B cell (primary cell): ENCODE results near the gene ASTN1. TPM values are rescaled to one million over a fixed set of nuclear protein-coding genes. Genes with fewer than 3 reads are reported as not detected.

ENCODE experiments used
- ATAC-seq: fragments of 200-7000 bp; cut with Tn5 transposase; one replicate; pipeline ENCODE4 v1.10.0; 2021; ENCODE audit warnings: low read depth, mild to moderate bottlenecking, moderate number of reproducible peaks, moderate library complexity
- CTCF ChIA-PET: fragments of 350-600 bp; sonication (Branson Sonifier 250); formaldehyde crosslinking; loops from one replicate; lab custom pipeline; 2021; ENCODE audit warnings: antibody characterized with exemption, inconsistent platforms; lab: Charles Lee
- POLR2A ChIA-PET: fragments of 350-600 bp; sonication (Branson Sonifier 250); formaldehyde crosslinking; loops from one replicate; lab custom pipeline; 2021; ENCODE audit warnings: antibody characterized with exemption; lab: Charles Lee
- DNase-seq: peaks from one replicate; pipeline ENCODE4 v3.0.0; 2013
- H2AFZ ChIP-seq: 2 replicates; pipeline ENCODE4 v1.6.1; 2012; ENCODE audit warnings: mild to moderate bottlenecking, low read depth, low read length; ENCODE audit not compliant: insufficient read depth, poor library complexity, severe bottlenecking
- H3K27ac ChIP-seq, 2 donors: 1 replicate in 1 of 2; 2 replicates in 1 of 2; pipeline ENCODE4 v1.5.1; 2012 to 2013; ENCODE audit warnings: low read length in 2 of 2, mild to moderate bottlenecking in 2 of 2, moderate library complexity in 1 of 2
- H3K27me3 ChIP-seq, 4 experiments: fragments of 200-600 bp in 1 of 4; sonication (generic) in 1 of 4; replicated peaks in 1 of 4; 1 replicate in 2 of 4; 2 replicates in 2 of 4; pipeline versions ENCODE4 v1.6.1 to v1.7.0; 2013 to 2016; ENCODE audit warnings: low read length in 3 of 4, mild to moderate bottlenecking in 2 of 4, mixed read lengths in 1 of 4, moderate library complexity in 1 of 4; ENCODE audit not compliant: insufficient read depth in 4 of 4, control insufficient read depth in 3 of 4; ENCODE audit errors: control extremely low read depth in 1 of 4
- H3K36me3 ChIP-seq, 2 experiments: replicated peaks in 1 of 2; 1 replicate in 1 of 2; 2 replicates in 1 of 2; pipeline versions ENCODE4 v1.6.1 to v1.7.1; 2013; ENCODE audit warnings: low read length in 1 of 2; ENCODE audit not compliant: insufficient read depth in 2 of 2, control insufficient read depth in 1 of 2; ENCODE audit errors: control extremely low read depth in 1 of 2, extremely low read depth in 1 of 2
- H3K4me1 ChIP-seq, 2 donors: fragments of 200-600 bp in 1 of 2; sonication (generic) in 1 of 2; 1 replicate in 1 of 2; 2 replicates in 1 of 2; pipeline versions ENCODE4 v1.5.1 to v1.6.1; 2013 to 2017; ENCODE audit warnings: low read length in 2 of 2; ENCODE audit not compliant: control insufficient read depth in 2 of 2, insufficient read depth in 2 of 2
- H3K4me2 ChIP-seq: replicated peaks from 2 replicates; pipeline ENCODE3; 2012; ENCODE audit warnings: mild to moderate bottlenecking, low read depth, low read length; ENCODE audit not compliant: poor library complexity, severe bottlenecking
- H3K4me3 ChIP-seq, 5 experiments: fragments of 200-600 bp in 1 of 5; sonication (generic) in 1 of 5; 1 replicate in 3 of 5; 2 replicates in 2 of 5; pipeline versions ENCODE4 v1.5.1 to v1.7.0; 2011 to 2016; ENCODE audit warnings: low read length in 4 of 5, mild to moderate bottlenecking in 4 of 5, low read depth in 2 of 5, control low read depth in 1 of 5, moderate library complexity in 1 of 5; ENCODE audit not compliant: insufficient read depth in 1 of 5; ENCODE audit errors: control extremely low read depth in 1 of 5, extremely low read depth in 1 of 5
- H3K79me2 ChIP-seq: fragments of 200-600 bp; sonication (generic); one replicate; pipeline ENCODE4 v1.6.0; 2016; ENCODE audit warnings: low read length; ENCODE audit not compliant: control insufficient read depth, insufficient read depth
- H3K9ac ChIP-seq: fragments of 200-600 bp; sonication (generic); 2 replicates; pipeline ENCODE4 v1.6.1; 2017; ENCODE audit warnings: mild to moderate bottlenecking, low read length, moderate library complexity
- H3K9me3 ChIP-seq, 3 donors: one replicate each; pipeline versions ENCODE4 v1.6.1 to v1.7.1; 2013; ENCODE audit warnings: low read length in 2 of 3; ENCODE audit not compliant: control insufficient read depth in 2 of 3, insufficient read depth in 1 of 3; ENCODE audit errors: control extremely low read depth in 1 of 3
- H4K20me1 ChIP-seq: 2 replicates; pipeline ENCODE4 v1.6.0; 2012; ENCODE audit warnings: mild to moderate bottlenecking, low read length; ENCODE audit not compliant: insufficient read depth, control insufficient read depth, poor library complexity, severe bottlenecking
- H3K27ac Mint-ChIP-seq: one replicate; pipeline ENCODE4 v1.8.0; 2021; ENCODE audit warnings: mixed read lengths
- H3K27me3 Mint-ChIP-seq: one replicate; pipeline ENCODE4 v1.8.0; 2021; ENCODE audit warnings: mixed read lengths
- H3K4me1 Mint-ChIP-seq: one replicate; pipeline ENCODE4 v1.8.0; 2021; ENCODE audit warnings: mixed read lengths
- H3K4me3 Mint-ChIP-seq: one replicate; pipeline ENCODE4 v1.8.0; 2021; ENCODE audit warnings: mixed read lengths
- H3K9me3 Mint-ChIP-seq: one replicate; pipeline ENCODE4 v1.8.0; 2022; ENCODE audit warnings: mixed read lengths; ENCODE audit not compliant: insufficient read depth
- CTCF ChIP-seq: fragments of 200-600 bp; IDR thresholded peaks from one replicate; pipeline ENCODE4 v1.8.0; 2022; ENCODE audit warnings: antibody characterized with exemption, mild to moderate bottlenecking
- EZH2 ChIP-seq: IDR thresholded peaks from 2 replicates; pipeline ENCODE4 v1.6.1; 2012; ENCODE audit warnings: borderline replicate concordance, low read depth, mild to moderate bottlenecking, moderate library complexity, low read length; ENCODE audit not compliant: insufficient read depth, poor library complexity, severe bottlenecking
- WGBS: methylation state at CpG from one replicate; pipeline ENCODE4 v1.1.5; 2013; ENCODE audit warnings: missing lambda C conversion rate; ENCODE audit not compliant: insufficient coverage; 5-methylcytosine and 5-hydroxymethylcytosine counted together
- intact Hi-C: fragments of 100-400 bp; cut with micrococcal nuclease; formaldehyde crosslinking; loops from one replicate; pipeline ENCODE4 v1.10.0; 2022
- polyA plus RNA-seq: library from polyadenylated mRNA; depleted of rRNA; stranded (reverse); fragments of >200 nt; gene quantifications from 2 replicates; pipeline ENCODE4 v1.2.3, GENCODE V29; 2012
- total RNA-seq, 2 donors: library from RNA; stranded (reverse); fragments of 120-200 nt in 1 of 2; gene quantifications; 1 replicate in 1 of 2; 2 replicates in 1 of 2; pipeline versions ENCODE4 v1.2.3 to v1.2.4, GENCODE V29; 2013 to 2022

Gene ASTN1
- total and polyA plus RNA-seq, 2 donors (not counting 1 experiment from before 2014, with no cell fraction given) = not detected

- Histone ChIP-seq H3K4me3 (no peak overlapping the region), H3K27me3 (no peaks in the 10 kb centered on the region), H4K20me1 (no peaks in the 10 kb centered on the region), H3K4me2 (no peak overlapping the region), H2AFZ (no peak overlapping the region), H3K9ac (no peak overlapping the region), H3K36me3 (no peaks in the 10 kb centered on the region), H3K9me3 (no peaks in the 10 kb centered on the region), H3K79me2 (no peaks in the 10 kb centered on the region), H3K27ac (no peak overlapping the region), H3K4me1 (no peaks in the 10 kb centered on the region)
- no peak for TF ChIP-seq CTCF
- no peaks in the 10 kb centered on the region for H3K9me3 Mint-ChIP-seq
- intact Hi-C loops = no loop called here
- 100% methylated on average over 1 of the region's 1 CpG for WGBS
- no peaks in the 10 kb centered on the region for H3K4me1 Mint-ChIP-seq
- ATAC-seq (no peak), DNase-seq (no peak)
- H3K27ac Mint-ChIP-seq = no peak overlapping the region
- ChIA-PET CTCF (no interaction called here), POLR2A (no interaction called here)
- H3K27me3 Mint-ChIP-seq = peaks cover 12% of the 10 kb centered on the region
- no peak overlapping the region for H3K4me3 Mint-ChIP-seq
Measured at GRCh38 chr1:176931526-176931925, 233.0 kb downstream of the ASTN1 start.

GRCh38 chr1:176926330-176927086 lies 238.0 kb downstream of the ASTN1 start:
- no peak overlapping the region for H3K4me3 Mint-ChIP-seq
- Histone ChIP-seq H3K4me3 (no peak overlapping the region), H3K9ac (no peak overlapping the region), H3K4me1 (no peaks in the 10 kb centered on the region), H3K27ac (no peak overlapping the region), H3K79me2 (no peaks in the 10 kb centered on the region), H3K9me3 (no peaks in the 10 kb centered on the region), H4K20me1 (no peaks in the 10 kb centered on the region), H3K27me3 (no peaks in the 10 kb centered on the region), H2AFZ (no peak overlapping the region), H3K4me2 (no peak overlapping the region), H3K36me3 (no peaks in the 10 kb centered on the region)
- ChIA-PET POLR2A (no interaction called here), CTCF (no interaction called here)
- no peak for ATAC-seq
- no peak for TF ChIP-seq CTCF
- no peak for TF ChIP-seq EZH2
- WGBS = 17% methylated on average over 1 of the region's 5 CpGs
- no peak for DNase-seq
- no peaks in the 10 kb centered on the region for H3K4me1 Mint-ChIP-seq
- H3K9me3 Mint-ChIP-seq = no peaks in the 10 kb centered on the region
- no peak overlapping the region for H3K27ac Mint-ChIP-seq
- intact Hi-C loops = no loop called here
- H3K27me3 Mint-ChIP-seq = peaks cover 20% of the 10 kb centered on the region
